GM21447 (cell line): ENCODE results near the gene ALDH6A1.
A peak's percentile ranks its signal among the peaks of the same experiment; 100 is the strongest.
"Not testable (repeated sequence)": the region's sequence is repeated elsewhere in the genome, so short reads cannot be mapped to it uniquely, and the experiment has no call there.

Experiments used
- ATAC-seq: cut with Tn5 transposase; IDR thresholded peaks from one replicate; pipeline ENCODE4 v1.9.1; 2021; ENCODE audit not compliant: unreplicated experiment

ALDH6A1 gene

DNA sequence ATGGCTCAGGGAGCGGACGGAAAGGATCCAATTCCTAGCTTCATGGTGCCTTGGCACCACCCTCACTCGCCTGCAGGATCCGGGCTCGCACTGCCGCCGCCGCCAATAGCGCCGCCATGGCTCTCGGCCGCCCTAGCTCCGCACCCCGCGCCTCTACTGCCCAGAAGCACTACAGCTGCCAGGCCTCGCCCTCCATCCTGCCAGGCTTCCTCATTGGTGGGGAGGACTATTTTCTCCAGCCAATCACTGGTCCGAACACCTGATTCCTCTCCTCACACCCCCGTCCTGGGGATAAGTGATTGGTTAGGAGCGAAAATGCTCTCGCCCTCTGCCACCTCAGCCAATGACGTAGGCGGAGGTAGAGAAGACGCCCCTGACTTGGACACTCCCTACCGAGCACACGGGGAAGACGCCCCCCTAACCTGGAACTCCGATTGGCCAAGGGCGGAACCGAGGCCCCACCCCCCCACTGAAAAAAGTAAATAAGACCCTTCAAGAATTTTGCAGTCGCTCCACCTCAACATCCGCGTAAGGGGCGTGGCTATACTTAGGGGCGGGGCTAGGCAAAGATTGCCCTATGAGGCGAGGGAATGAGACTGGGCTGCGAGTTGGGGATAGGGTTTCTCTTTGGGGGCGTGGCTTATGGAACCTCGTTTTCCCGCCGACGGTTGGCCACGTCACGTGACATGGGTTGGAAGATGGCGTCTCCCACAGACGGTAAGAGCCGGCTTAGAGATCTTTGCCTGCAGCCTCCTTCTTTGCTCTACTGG, at the start of gene ALDH6A1, which contains the start of gene LIN52:
Gene ALDH6A1 (minus strand): TSS at position 177 of the 770 bp plus-strand sequence. CDS start 59 bp downstream, at position 118.
Gene LIN52 (plus strand): TSS at position 680 of the 770 bp plus-strand sequence. CDS start 19 bp downstream, at position 699.
- ATAC-seq = peak; percentile 88

DNA sequence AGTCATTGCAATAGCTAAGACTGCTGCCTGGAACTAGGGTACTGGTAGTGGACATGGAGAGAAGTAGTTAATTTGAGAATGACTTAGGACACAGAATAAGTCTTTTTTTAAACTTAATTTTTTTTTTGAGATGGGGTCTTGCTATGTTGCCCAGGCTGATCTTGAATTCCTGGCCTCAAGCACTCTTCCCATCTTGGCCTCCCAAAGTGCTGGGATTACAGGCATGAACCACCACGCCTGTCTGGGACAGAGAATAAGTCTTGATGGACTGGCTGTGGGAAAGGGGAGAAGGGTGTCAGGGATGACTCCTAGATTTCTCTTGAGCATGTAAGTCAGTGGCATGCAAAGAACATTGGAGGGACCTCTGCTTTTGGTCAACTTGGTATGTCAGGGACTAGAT, 43.4 kb upstream of the ALDH6A1 start:
- no peak for ATAC-seq

DNA sequence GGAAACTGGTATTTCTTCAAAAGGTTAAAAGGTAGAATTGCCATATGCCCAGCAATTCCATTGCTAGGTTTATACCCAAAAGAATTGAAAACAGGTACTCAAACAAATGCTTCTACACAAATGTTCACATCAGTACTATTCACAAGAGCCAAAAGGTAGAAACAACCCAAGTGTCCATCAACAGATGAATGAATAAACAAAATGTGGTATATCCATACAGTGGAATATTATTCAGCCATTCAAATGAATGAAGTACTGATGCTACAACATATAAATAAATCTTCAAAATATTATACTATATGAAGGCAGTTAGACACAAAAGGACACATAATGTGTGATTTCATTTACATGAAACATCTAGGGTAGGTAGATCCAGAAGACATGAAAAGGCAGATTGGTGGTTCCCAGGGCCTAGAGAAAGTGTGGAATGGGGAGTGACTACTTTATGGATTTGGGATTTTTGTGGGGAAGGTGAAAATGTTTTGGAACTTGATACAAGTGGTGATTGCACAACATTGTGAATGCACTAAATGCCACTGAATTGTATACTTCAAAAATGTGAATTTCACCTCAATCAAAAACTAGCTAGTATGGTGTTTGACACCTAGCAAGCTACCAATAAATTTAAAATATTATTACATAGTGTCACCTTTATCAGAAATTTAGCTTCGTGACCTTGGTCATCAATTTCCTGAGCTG, 42.2 kb upstream of the ALDH6A1 start:
- no peak for ATAC-seq

DNA sequence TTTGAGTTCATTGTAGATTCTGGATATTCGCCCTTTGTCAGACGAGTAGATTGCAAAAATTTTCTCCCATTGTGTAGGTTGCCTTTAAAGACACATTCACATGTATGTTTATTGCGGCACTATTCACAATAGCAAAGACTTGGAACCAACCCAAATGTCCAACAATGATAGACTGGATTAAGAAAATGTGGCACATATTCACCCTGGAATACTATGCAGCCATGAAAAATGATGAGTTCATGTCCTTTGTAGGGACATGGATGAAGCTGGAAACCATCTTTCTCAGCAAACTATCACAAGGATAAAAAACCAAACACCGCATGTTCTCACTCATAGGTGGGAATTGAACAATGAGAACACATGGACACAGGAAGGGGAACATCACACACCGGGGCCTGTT, 41.2 kb upstream of the ALDH6A1 start:
- ATAC-seq = not testable (repeated sequence)

- not testable (repeated sequence) for ATAC-seq
Measured at GRCh38 chr14:74111395-74112216, 27.4 kb upstream of the ALDH6A1 start.

DNA sequence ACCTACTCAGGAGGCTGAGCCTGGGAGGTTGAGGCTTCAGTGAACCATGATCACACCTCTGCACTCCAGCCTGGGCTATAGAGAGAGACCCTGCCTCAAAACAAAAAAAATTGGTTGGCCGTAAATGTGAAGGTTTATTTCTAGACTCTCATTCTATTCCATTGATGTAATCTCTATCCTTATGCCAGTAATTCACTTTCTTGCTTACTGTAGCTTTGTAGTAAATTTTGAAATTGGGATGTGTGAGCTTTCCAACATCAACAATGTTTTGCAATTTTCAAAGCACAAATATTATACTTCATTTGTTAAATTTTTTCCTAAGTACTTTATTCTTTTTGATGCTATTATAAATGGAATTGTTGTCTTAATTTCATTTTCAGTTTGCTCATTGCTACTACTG, 25.1 kb upstream of the ALDH6A1 start:
- ATAC-seq = no peak

GRCh38 chr14:74105381-74105780, 21.1 kb upstream of the ALDH6A1 start:
- no peak for ATAC-seq

DNA sequence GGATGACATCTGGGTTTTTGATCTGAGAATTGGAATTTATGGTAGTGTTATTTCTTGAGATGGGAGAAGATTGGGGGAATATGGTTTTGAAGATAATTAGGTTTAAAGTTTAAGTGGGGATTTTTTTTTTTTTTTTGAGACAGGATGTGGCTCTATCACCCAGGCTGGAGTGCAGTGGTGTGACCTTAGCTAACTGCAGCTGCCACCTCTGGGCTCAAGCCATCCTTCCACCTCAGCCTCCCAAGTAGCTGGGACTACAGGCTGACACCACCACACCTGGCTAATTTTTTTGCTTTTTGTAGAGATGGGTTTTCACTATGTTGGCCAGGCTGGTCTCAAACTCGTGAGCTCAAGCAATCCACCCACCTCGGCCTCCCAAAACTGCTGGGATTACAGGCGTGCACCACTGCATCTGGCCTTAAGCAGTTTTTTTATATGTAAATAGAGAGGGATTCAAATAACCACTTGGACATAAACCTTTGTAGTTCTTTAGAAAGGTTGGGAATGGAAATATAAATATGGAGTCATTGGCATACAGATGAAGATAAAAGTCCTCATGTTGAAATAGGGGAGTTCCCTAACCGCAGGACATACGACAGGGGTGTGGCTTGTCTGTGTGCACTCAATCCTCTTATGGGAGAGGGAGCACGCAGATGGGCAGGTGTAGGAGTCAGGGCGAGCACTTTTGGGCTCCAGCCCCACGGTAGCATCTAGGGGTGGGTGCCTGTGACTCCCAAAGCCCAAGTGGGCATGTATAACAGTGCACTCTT, 5.2 kb upstream of the ALDH6A1 start:
- ATAC-seq = no peak

GRCh38 chr14:74085828-74086227, 1.6 kb upstream of the ALDH6A1 start:
- no peak for ATAC-seq

- peak; percentile 2 for ATAC-seq
Measured at GRCh38 chr14:74085047-74085637, 889 bp upstream of the ALDH6A1 start.

DNA sequence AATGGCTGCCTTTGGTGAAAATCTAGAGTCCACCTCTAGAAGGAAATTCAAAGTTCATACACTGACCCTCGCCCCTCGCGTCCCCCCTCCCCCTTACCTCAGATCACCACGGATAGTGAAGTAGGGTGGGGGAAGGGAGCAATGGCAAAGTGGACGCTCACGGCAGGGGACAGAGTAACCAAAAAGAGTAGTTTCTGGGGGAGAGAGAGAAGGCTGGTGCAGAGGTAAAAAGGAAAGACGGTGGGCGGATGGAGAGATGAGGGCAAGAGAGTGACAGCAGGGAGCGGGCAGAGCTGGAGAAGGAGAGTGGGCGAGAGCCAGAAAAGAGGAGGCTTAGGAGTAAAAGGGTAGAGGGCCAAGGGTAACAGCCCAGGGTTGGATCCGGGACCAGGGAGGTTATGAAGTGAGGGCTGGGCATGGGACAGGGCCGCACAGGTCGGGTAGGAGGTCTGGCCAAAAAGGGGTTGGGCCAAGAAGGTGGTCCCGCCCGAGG, 423 bp downstream of the ALDH6A1 start:
- peak; percentile 9 for ATAC-seq

DNA sequence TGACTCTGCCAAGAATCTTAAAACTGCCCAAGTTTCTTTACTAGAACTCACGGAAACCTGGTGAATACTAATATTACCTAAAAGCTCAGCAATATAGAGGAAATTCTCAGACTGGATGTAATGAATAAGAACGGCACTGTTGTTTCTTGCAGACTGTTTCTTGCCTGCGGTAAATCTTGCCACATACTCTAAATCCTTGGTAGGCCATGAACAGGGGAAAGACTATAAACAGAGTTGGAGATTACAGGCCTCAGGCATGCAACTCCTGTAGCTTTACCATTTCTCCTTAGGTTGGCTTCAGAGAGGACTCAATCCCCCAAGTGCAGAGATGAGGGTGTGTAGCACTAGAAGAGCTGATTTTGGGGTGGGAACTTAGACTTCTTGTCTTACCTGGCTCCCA, 1.1 kb downstream of the ALDH6A1 start:
- no peak for ATAC-seq

- ATAC-seq = no peak
Measured at GRCh38 chr14:74081491-74081890, 2.8 kb downstream of the ALDH6A1 start.

- no peak for ATAC-seq
Measured at GRCh38 chr14:74080820-74081460, 3.3 kb downstream of the ALDH6A1 start.

DNA sequence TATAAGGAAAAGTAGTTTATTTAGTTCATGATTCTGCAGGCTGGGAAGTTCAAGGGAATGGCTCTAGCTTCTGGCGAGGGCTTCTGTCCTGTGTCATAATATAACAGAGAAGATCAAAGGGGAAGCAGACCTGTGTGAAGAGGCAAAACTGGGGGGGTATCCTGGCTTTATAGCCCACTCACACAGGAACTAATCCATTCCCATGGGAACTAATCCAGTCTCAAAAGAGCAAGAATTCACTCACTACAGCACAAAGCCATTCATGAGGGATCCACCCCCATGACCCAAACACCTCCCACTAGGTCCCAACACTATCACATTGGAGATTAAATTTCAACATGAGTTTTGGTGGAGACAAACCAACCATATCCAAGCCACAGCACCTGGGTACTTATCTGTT, 6.9 kb downstream of the ALDH6A1 start:
- ATAC-seq = no peak

- no peak for ATAC-seq
Measured at GRCh38 chr14:74065746-74066575, 18.3 kb downstream of the ALDH6A1 start.

- no peak for ATAC-seq
Measured at GRCh38 chr14:74064883-74065282, 19.4 kb downstream of the ALDH6A1 start.

GRCh38 chr14:74064426-74064825, 19.8 kb downstream of the ALDH6A1 start:
- no peak for ATAC-seq

DNA sequence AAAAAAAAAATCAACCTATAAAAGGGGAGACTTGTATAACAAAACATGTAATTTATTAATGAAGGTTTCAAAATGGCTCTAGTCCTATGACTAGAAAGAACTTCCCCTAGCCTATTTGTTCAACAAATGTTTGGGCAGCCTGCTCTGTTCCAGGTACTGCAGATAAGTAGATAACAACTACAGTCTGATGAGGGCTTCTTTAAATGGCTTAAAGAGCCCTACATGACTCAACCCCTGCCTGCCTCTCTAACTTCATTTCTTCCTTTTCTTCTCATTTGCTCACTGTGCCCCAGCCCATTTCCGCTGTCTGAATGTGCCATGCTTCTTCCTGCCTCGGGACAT, 21.5 kb downstream of the ALDH6A1 start:
- ATAC-seq = no peak
